ENCODE results near the gene ACSM3.

The ACSM3 gene

GRCh38 chr16:20735490-20735889 lies 28.3 kb upstream of the ACSM3 start:
- no peak overlapping the region for H3K4me2 ChIP-seq
- no peak overlapping the region for H3K27ac ChIP-seq
- peaks cover 29% of the 10 kb centered on the region for H3K79me2 ChIP-seq (ENCODE audit: insufficient read depth, low read depth)
- H4K20me1 ChIP-seq (ENCODE audit: insufficient read depth), result peaks cover 6% of the 10 kb centered on the region
- no peak overlapping the region for H3K9ac ChIP-seq
- H2AFZ ChIP-seq (ENCODE audit: low read depth), result no peak overlapping the region
- TF ChIP-seq CTCF (conservative IDR thresholded peaks at IDR 0.05; ENCODE audit: low read depth, low read length), result no peak
- H3K27me3 ChIP-seq (ENCODE audit: insufficient read depth, low read depth), result no peaks in the 10 kb centered on the region
- H3K4me3 ChIP-seq (IDR thresholded peaks at IDR 0.05; ENCODE audit: insufficient read depth, low read depth, low read length), result no peak overlapping the region
- H3K4me1 ChIP-seq (ENCODE audit: low read depth, poor library complexity, severe bottlenecking), result peaks cover 38% of the 10 kb centered on the region
- H3K36me3 ChIP-seq (ENCODE audit: insufficient read depth), result peaks cover 13% of the 10 kb centered on the region

- Histone ChIP-seq H3K4me3 (IDR thresholded peaks at IDR 0.05; ENCODE audit: insufficient read depth, low read depth, low read length) (no peak overlapping the region), H3K4me1 (ENCODE audit: low read depth, poor library complexity, severe bottlenecking) (peaks cover 39% of the 10 kb centered on the region), H4K20me1 (ENCODE audit: insufficient read depth) (peaks cover 10% of the 10 kb centered on the region), H3K36me3 (ENCODE audit: insufficient read depth) (peaks cover 13% of the 10 kb centered on the region), H3K27me3 (ENCODE audit: insufficient read depth, low read depth) (no peaks in the 10 kb centered on the region), H3K4me2 (peak overlapping the region; percentile 85), H3K9ac (peak overlapping the region; percentile 41; the same call in 1 of the 2 replicates), H2AFZ (ENCODE audit: low read depth) (no peak overlapping the region), H3K27ac (peak overlapping the region; percentile 23; the same call in 1 of the 2 replicates), H3K79me2 (ENCODE audit: insufficient read depth, low read depth) (peaks cover 35% of the 10 kb centered on the region)
- TF ChIP-seq CTCF (conservative IDR thresholded peaks at IDR 0.05; ENCODE audit: low read depth, low read length), result peak; percentile 62
These were observed 23.6 kb upstream of the ACSM3 start for GRCh38 chr16:20740007-20740883.

GRCh38 chr16:20740901-20741521 lies 22.8 kb upstream of the ACSM3 start:
- TF ChIP-seq CTCF (conservative IDR thresholded peaks at IDR 0.05; ENCODE audit: low read depth, low read length), result no peak
- H3K27me3 ChIP-seq (ENCODE audit: insufficient read depth, low read depth), result no peaks in the 10 kb centered on the region
- H3K79me2 ChIP-seq (ENCODE audit: insufficient read depth, low read depth), result peaks cover 35% of the 10 kb centered on the region
- peaks cover 13% of the 10 kb centered on the region for H3K36me3 ChIP-seq (ENCODE audit: insufficient read depth)
- H3K4me3 ChIP-seq (IDR thresholded peaks at IDR 0.05; ENCODE audit: insufficient read depth, low read depth, low read length), result no peak overlapping the region
- H3K27ac ChIP-seq, result peak overlapping the region; percentile 85
- peak overlapping the region; percentile 85 for H3K4me2 ChIP-seq
- H3K4me1 ChIP-seq (ENCODE audit: low read depth, poor library complexity, severe bottlenecking), result peaks cover 32% of the 10 kb centered on the region
- peak overlapping the region; percentile 83; the same call in 1 of the 2 replicates for H3K9ac ChIP-seq
- 0 out of 2 replicates have a peak overlapping the region, but pooled peaks have one; percentile 25 for H2AFZ ChIP-seq (ENCODE audit: low read depth)
- H4K20me1 ChIP-seq (ENCODE audit: insufficient read depth), result peaks cover 10% of the 10 kb centered on the region

- Histone ChIP-seq H3K4me1 (ENCODE audit: low read depth, poor library complexity, severe bottlenecking) (peaks cover 25% of the 10 kb centered on the region), H3K9ac (peak within 1 kb of the TSS; percentile 83), H3K4me2 (peak within 1 kb of the TSS; percentile 85), H3K79me2 (ENCODE audit: insufficient read depth, low read depth) (peaks cover 35% of the 10 kb centered on the region), H4K20me1 (ENCODE audit: insufficient read depth) (peaks cover 10% of the 10 kb centered on the region), H3K4me3 (IDR thresholded peaks at IDR 0.05; ENCODE audit: insufficient read depth, low read depth, low read length) (no peak within 1 kb of the TSS), H2AFZ (ENCODE audit: low read depth) (peak within 1 kb of the TSS; percentile 89; the same call in 1 of the 2 replicates), H3K27me3 (ENCODE audit: insufficient read depth, low read depth) (no peaks in the 10 kb centered on the region), H3K27ac (peak within 1 kb of the TSS; percentile 85), H3K36me3 (ENCODE audit: insufficient read depth) (peaks cover 13% of the 10 kb centered on the region)
- no peak for TF ChIP-seq CTCF (conservative IDR thresholded peaks at IDR 0.05; ENCODE audit: low read depth, low read length)
These were observed 22.1 kb upstream of the ACSM3 start, which contains the start of gene THUMPD1 for GRCh38 chr16:20741554-20742285. Gene THUMPD1, minus strand, starts transcription at chr16:20741818. Its CDS starts 79 bp downstream, at chr16:20741739.

Data from KMS-11 (cell line).